PC-3 (cell line): Measurements from ENCODE around the gene CHI3L1. TPM values are rescaled to one million over a fixed set of nuclear protein-coding genes. Genes with fewer than 3 reads are reported as not detected.

Source experiments
- ATAC-seq: fragments of 200-7000 bp; cut with Tn5 transposase; 2 replicates; pipeline ENCODE4 v1.9.1; 2020; ENCODE audit warnings: mild to moderate bottlenecking, moderate library complexity
- BruUV-seq: library from RNA; stranded (reverse); fragments of 400-500 nt; replicated peaks from 2 replicates; lab custom pipeline; 2021; lab: Mats Ljungman, UMichigan
- CTCF ChIA-PET: fragments of 300-600 bp; sonication (Branson Sonifier 250); formaldehyde crosslinking; loops from one replicate; lab custom pipeline; 2022; ENCODE audit warnings: antibody characterized with exemption; lab: Charles Lee
- POLR2A ChIA-PET: fragments of 300-600 bp; sonication (Branson Sonifier 250); formaldehyde crosslinking; loops from one replicate; lab custom pipeline; 2022; ENCODE audit warnings: antibody characterized with exemption; ENCODE audit not compliant: unreplicated experiment; lab: Charles Lee
- DNase-seq: peaks from one replicate; pipeline ENCODE4 v3.0.0-alpha.2; 2015
- H2AFZ ChIP-seq: fragments of 300-600 bp; sonication (generic); 2 replicates; pipeline ENCODE4 v1.6.0; 2016; ENCODE audit warnings: antibody characterized with exemption, low read length
- H3F3A ChIP-seq: fragments of 300-600 bp; sonication (generic); one replicate; pipeline ENCODE4 v1.6.0; 2017; ENCODE audit warnings: antibody characterized with exemption, low read length, control low read depth, mild to moderate bottlenecking; ENCODE audit not compliant: unreplicated experiment
- H3K27ac ChIP-seq: fragments of 300-600 bp; sonication (generic); 2 replicates; pipeline ENCODE4 v1.5.1; 2016; ENCODE audit warnings: mild to moderate bottlenecking, low read length
- H3K27me3 ChIP-seq: fragments of 300-600 bp; sonication (generic); 2 replicates; pipeline ENCODE4 v1.6.1; 2016; ENCODE audit warnings: low read length, mixed read lengths
- H3K36me3 ChIP-seq: fragments of 300-600 bp; sonication (generic); 2 replicates; pipeline ENCODE4 v1.6.1; 2016; ENCODE audit warnings: low read depth, mixed run types, low read length, mixed read lengths
- H3K4me1 ChIP-seq: fragments of 300-600 bp; sonication (generic); 2 replicates; pipeline ENCODE4 v1.5.1; 2016; ENCODE audit warnings: low read length; ENCODE audit not compliant: insufficient read depth
- H3K4me2 ChIP-seq: fragments of 300-600 bp; sonication (generic); 2 replicates; pipeline ENCODE4 v1.6.0; 2016; ENCODE audit warnings: low read length
- H3K4me3 ChIP-seq: fragments of 300-600 bp; sonication (generic); 2 replicates; pipeline ENCODE4 v1.5.1; 2016; ENCODE audit warnings: mild to moderate bottlenecking, low read length, mixed read lengths
- H3K79me2 ChIP-seq: fragments of 300-600 bp; sonication (generic); 2 replicates; pipeline ENCODE4 v1.6.1; 2017; ENCODE audit warnings: low read length, mixed read lengths
- H3K9ac ChIP-seq: fragments of 300-600 bp; sonication (generic); 2 replicates; pipeline ENCODE4 v1.6.0; 2016; ENCODE audit warnings: mild to moderate bottlenecking, low read length
- H3K9me2 ChIP-seq: fragments of 300-600 bp; sonication (generic); replicated peaks from 2 replicates; pipeline ENCODE4 v1.6.1; 2016; ENCODE audit warnings: mixed run types, low read length, mixed read lengths
- H3K9me3 ChIP-seq: fragments of 300-600 bp; sonication (generic); 2 replicates; pipeline ENCODE4 v1.6.1; 2016; ENCODE audit warnings: low read length, mixed read lengths
- H4K20me1 ChIP-seq: fragments of 300-600 bp; sonication (generic); 2 replicates; pipeline ENCODE4 v1.6.1; 2016; ENCODE audit warnings: low read length, mixed read lengths
- CTCF ChIP-seq: fragments of 300-600 bp; sonication (generic); conservative IDR thresholded peaks from 2 replicates; pipeline ENCODE4 v1.5.1; 2017; ENCODE audit warnings: antibody characterized with exemption, low read depth, mild to moderate bottlenecking, low read length
- EZH2 ChIP-seq: fragments of 300-600 bp; sonication (generic); IDR thresholded peaks from one replicate; pipeline ENCODE4 v1.6.1; 2017; ENCODE audit warnings: antibody characterized with exemption, mild to moderate bottlenecking, low read length; ENCODE audit not compliant: unreplicated experiment
- EZH2phosphoT487 ChIP-seq: fragments of 300-600 bp; sonication (generic); IDR thresholded peaks from 2 replicates; pipeline ENCODE4 v1.6.1; 2018; ENCODE audit warnings: mild to moderate bottlenecking, antibody characterized with exemption, low read length, borderline replicate concordance
- intact Hi-C: fragments of 100-400 bp; cut with micrococcal nuclease; formaldehyde crosslinking; loops from 2 replicates; pipeline ENCODE4 v1.9.0; 2023
- total RNA-seq: library from RNA; depleted of rRNA; stranded (reverse); fragments of >200 nt; gene quantifications from 2 replicates; pipeline ENCODE4 v1.2.3, GENCODE V29; 2014

Gene CHI3L1
- total RNA-seq, 1 experiment from 2014 or later: not detected

GRCh38 chr1:203180611-203181330, 5.7 kb downstream of the CHI3L1 start:
- H2AFZ ChIP-seq: no peak overlapping the region
- POLR2A ChIA-PET: no interaction called here
- no peaks in the 10 kb centered on the region for H3K27me3 ChIP-seq
- H3K4me1 ChIP-seq: peaks cover 13% of the 10 kb centered on the region
- H3K4me2 ChIP-seq: no peak overlapping the region
- no peaks in the 10 kb centered on the region for H4K20me1 ChIP-seq
- H3K9me2 ChIP-seq: no peaks in the 10 kb centered on the region
- no peak for DNase-seq
- H3K4me3 ChIP-seq: no peak overlapping the region
- no TSS peak for BruUV-seq
- H3K9ac ChIP-seq: no peak overlapping the region
- CTCF ChIA-PET: no interaction called here
- no peaks in the 10 kb centered on the region for H3F3A ChIP-seq
- intact Hi-C loops: no loop called here
- no peaks in the 10 kb centered on the region for H3K36me3 ChIP-seq
- H3K27ac ChIP-seq: no peak overlapping the region
- no peaks in the 10 kb centered on the region for H3K9me3 ChIP-seq
- TF ChIP-seq CTCF (no peak), EZH2 (no peak), EZH2phosphoT487 (no peak)
- H3K79me2 ChIP-seq: no peaks in the 10 kb centered on the region
- ATAC-seq: no peak

GRCh38 chr1:203179667-203180005, 6.9 kb downstream of the CHI3L1 start:
- H4K20me1 ChIP-seq: no peaks in the 10 kb centered on the region
- H3K36me3 ChIP-seq: no peaks in the 10 kb centered on the region
- no peak overlapping the region for H3K27ac ChIP-seq
- no peaks in the 10 kb centered on the region for H3K9me3 ChIP-seq
- no peaks in the 10 kb centered on the region for H3F3A ChIP-seq
- H3K4me3 ChIP-seq: no peak overlapping the region
- no peaks in the 10 kb centered on the region for H3K79me2 ChIP-seq
- no peaks in the 10 kb centered on the region for H3K27me3 ChIP-seq
- no peaks in the 10 kb centered on the region for H3K9me2 ChIP-seq
- DNase-seq (no peak), ATAC-seq (no peak)
- BruUV-seq: no TSS peak
- H3K4me2 ChIP-seq: no peak overlapping the region
- POLR2A ChIA-PET: no interaction called here
- CTCF ChIA-PET: no interaction called here
- intact Hi-C loops: no loop called here
- H3K4me1 ChIP-seq: peaks cover 13% of the 10 kb centered on the region
- H2AFZ ChIP-seq: no peak overlapping the region
- no peak for TF ChIP-seq EZH2
- TF ChIP-seq CTCF: no peak
- TF ChIP-seq EZH2phosphoT487: no peak
- H3K9ac ChIP-seq: no peak overlapping the region
